DMS53 (cell line): ENCODE results near the gene C18orf32.
A peak's percentile ranks its signal among the peaks of the same experiment; 100 is the strongest.
"Not testable (repeated sequence)": the region's sequence is repeated elsewhere in the genome, so short reads cannot be mapped to it uniquely, and the experiment has no call there.

Experiments used
- DNase-seq: peaks from one replicate; lab custom pipeline; 2025; lab: John Stamatoyannopoulos, UW

Gene C18orf32

GRCh38 chr18:49467599-49467998 lies 19.4 kb downstream of the C18orf32 start:
- DNase-seq = no peak

DNA sequence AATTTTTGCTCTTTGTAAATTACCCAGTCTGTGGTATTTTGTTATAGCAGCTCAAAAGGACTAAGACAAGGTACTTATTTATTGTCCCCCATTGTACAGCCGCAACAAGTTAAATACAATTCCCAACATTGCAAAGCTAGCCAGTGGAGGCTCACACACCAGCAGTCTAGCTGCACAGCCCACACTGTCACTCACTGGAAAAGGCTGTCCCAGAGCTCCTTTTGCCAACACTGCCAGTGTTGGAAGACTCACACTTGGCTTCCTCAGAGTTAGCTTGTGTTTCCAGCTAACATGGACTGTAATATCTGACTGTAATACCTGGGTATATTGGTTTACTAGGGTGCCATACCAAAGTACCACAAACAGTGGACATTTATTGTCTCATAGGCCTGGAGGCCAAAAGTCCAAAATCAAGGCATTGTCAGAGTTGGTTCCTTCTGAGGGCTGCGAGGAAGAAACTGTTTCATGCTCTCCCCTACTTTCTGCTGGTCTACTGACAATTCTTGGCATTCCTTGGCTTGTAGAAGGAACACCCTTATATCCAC lies 19.9 kb downstream of the C18orf32 start:
- DNase-seq = no peak

DNA sequence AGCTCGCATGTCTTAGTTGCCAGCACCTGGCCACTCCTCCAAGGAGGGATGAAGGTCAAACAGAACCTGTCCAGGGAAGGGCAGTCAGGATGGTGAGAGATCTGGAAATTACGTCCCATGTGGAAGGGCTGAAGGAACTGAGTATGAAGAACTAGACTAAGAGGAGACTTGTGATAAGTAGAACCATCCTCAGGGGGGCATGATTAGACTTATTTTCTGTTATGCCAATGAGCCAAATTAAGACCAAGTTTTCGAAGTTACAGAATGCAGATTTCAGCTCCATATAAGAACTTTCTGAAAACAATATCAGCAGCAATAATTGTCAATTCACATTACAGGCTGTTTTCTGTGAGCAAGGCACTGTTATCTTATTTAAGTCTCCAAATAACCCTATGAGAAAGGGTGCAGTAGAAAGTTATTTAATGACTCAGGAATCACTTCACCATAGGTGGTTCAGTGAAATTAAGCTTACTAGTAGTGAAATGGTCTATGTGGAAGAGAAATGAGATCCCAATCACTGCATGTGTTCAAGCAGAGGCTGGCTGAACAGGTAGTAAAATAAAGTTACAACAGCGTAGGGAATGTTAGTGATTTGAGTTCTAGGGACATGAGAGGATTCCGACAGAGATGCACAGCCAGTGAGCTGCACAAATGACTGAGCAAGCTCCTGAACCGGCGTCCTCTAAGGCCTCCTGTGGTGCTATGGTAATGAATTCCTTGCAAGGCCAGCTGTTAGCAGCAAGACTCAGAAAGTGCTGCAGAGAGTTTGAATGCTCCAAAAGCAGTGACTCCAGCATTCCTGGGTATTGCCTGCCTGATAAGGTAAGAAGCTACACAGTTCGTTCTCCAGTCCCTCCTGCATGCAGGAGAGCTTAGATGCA lies 22.1 kb downstream of the C18orf32 start:
- DNase-seq = peak; percentile 35

- DNase-seq = no peak
These were observed 25.4 kb downstream of the C18orf32 start for GRCh38 chr18:49461602-49461977.

- DNase-seq = peak; percentile 86
These were observed 25.9 kb downstream of the C18orf32 start for GRCh38 chr18:49460976-49461601.

DNA sequence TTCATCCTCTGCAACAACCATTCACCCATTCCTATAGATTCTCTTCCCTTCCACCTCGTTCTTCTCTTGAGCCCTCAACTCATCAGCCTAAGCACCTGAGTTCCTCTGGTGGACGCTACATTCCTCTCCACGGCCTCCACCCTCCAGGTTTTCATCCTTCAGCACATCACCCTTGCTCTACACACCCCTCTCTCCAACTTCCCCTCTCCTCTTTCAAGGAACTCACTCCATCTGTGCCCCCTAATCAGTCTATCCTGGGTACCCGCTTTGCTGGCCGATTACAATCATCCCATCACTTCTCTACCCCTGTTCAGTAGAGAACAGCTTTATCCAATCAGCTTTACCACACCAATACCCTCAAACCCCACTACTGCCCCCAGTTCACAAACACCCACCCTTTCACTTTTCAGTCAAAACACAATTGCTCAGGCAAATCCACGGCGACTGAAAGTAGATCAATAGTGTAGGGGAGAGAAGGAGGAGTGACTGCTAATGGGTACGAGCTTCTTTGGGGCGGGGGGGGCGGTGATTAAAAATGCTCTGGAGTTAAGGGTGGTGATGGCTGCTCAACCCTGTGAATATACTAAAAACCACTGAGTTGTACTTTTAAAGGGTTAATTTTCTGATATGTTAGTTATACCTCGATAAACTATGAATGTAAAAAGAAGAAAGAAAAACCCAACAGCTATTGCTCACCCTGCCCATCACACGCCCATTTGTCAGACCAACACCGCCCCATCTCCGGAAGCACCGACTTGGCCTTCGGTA lies 27.4 kb downstream of the C18orf32 start:
- DNase-seq = peak; percentile 29

DNA sequence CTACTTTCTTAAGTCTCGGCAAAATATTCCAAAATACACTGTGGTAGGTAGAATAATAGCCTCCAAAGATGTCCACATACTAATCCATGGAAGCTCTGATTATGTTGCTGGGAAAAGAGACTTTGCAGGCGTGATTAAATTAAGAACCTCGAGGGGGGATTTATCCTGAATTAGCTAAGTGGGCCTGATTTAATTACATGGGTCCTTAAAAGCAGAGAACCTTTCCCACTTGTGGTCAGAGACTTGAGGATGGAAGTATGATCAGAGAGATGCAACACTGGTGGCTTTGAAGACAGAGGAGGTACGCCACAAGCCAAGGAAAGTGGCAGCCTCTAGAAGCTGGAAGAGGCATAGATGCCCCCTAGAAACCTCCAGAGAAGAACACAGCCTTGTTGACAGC lies 29.4 kb downstream of the C18orf32 start:
- DNase-seq = no peak

DNA sequence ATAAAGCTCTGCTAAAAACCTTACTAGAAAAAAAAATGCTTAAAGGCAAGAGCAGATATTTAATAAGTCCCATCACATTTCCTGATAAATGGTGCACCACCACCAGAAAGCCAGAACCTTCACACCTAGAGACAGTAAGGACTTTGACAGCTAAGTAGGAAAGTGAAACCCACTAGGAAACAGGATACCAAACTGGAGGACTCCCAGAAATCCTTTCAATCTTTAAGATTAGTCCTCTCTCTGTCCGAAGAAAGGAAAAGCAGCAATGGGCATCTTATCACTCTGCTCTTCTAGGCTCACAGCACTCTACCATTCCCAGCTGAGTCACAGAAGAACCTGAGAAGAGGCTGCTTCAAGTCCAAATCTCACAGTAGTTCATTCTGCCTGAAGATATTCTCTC lies 30.2 kb downstream of the C18orf32 start:
- DNase-seq = no peak

DNA sequence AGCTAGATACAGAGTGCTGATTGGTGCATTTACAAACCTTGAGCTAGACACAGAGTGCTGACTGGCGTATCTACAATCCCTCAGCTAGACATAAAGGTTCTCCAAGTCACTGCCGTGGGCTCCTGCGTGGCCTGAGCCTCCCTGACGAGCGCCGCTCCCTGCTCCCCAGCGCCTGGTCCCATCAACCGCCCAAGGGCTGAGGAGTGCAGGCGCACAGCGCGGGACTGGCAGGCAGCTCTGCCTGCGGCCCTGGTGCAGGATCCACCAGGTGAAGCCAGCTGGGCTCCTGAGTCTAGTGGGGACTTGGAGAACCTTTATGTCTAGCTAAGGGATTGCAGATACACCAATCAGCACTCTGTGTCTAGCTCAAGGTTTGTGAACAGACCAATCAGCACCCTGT lies 34.5 kb downstream of the C18orf32 start:
- not testable (repeated sequence) for DNase-seq

- peak; percentile 91 for DNase-seq
These were observed 39.0 kb downstream of the C18orf32 start for GRCh38 chr18:49447810-49448745.

GRCh38 chr18:49446481-49446880 lies 40.6 kb downstream of the C18orf32 start:
- no peak for DNase-seq

DNA sequence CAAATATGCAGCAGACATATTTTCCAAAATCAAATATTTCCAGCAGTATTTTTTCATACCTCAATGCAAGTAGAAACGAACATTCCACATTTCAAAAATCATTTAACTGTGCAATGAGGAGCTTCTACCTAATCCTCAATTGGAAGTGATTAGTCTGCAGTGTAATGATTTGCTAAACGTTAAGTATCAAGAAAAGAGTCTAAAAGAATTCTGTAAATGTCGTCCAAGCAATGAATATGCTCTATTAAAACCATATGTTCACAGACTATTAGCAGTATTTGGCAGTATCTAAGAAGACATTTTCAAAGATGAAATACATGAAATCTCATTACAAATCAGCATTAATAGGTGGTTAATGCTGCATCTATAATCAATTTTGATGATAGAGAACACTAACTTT lies 42.5 kb downstream of the C18orf32 start:
- no peak for DNase-seq

- no peak for DNase-seq
These were observed 43.2 kb downstream of the C18orf32 start for GRCh38 chr18:49443837-49444236.

DNA sequence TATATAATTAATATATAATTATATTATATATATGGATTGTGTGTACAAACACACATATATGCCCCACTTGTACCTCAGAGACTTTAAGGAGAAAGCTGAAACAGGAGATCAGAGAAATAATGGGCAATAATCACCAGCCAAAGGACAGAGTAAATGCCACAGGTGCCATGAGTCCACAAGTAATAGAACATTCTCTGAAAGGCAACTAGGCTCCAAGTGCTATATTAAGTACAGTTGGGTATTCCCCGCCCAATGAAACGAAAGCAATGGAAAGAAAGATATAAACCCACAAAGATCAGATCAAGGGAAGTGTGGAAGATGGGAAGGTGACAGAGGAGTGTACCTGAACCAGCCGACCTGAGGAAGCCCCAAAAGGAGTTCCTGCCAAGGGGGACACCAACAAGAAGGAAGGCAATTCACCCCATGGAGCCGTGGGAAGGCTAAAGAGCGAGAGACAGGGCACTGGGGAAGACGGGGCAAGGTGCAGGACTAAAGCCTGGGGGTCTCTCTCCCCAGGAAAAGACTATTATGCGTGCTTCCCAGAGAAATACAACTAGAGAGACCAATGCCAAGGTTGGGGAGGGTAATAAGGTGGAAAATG lies 45.6 kb downstream of the C18orf32 start:
- DNase-seq = no peak

DNA sequence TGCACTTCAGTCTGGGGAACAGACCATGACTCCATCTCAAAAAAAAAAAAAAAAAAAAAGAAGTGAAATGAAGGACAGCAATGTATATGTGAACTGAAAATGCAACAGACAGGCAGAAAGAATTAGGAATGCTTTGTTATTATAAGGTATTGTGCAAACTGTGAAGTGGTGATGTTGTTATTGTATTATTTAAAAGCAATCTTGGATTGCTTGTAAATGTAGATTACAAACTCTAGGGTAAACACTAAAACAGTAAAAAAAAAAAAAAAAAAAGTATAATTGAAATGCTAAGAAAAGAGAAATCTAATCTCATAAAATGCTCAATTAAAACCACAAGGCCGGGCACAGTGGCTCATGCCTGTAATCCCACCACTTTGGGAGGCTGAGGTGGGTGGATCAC lies 51.9 kb downstream of the C18orf32 start:
- no peak for DNase-seq

- no peak for DNase-seq
These were observed 54.4 kb downstream of the C18orf32 start for GRCh38 chr18:49432602-49433001.

- no peak for DNase-seq
These were observed 55.7 kb downstream of the C18orf32 start for GRCh38 chr18:49431165-49431962.
